Measurements from ENCODE around the gene SLC16A4.
"Not testable (repeated sequence)": the region's sequence is repeated elsewhere in the genome, so short reads cannot be mapped to it uniquely, and the experiment has no call there.

SLC16A4 gene

GRCh38 chr1:110390692-110391245 lies at the start of gene SLC16A4:
Gene SLC16A4 (minus strand): TSS chr1:110391026. CDS start chr1:110389323, 1,703 bp downstream.
- no peak for FAIRE-seq

- not testable (repeated sequence) for FAIRE-seq
Observed at GRCh38 chr1:110439873-110440272, 49.0 kb upstream of the SLC16A4 start.

GRCh38 chr1:110438893-110439292 lies 48.1 kb upstream of the SLC16A4 start:
- FAIRE-seq: no peak

GRCh38 chr1:110437645-110438299 lies 46.9 kb upstream of the SLC16A4 start:
- not testable (repeated sequence) for FAIRE-seq

- FAIRE-seq: no peak
Observed at GRCh38 chr1:110436635-110437034, 45.8 kb upstream of the SLC16A4 start.

- FAIRE-seq: no peak
Observed at GRCh38 chr1:110434946-110435345, 44.1 kb upstream of the SLC16A4 start.

GRCh38 chr1:110433803-110434202 lies 43.0 kb upstream of the SLC16A4 start:
- FAIRE-seq: no peak

GRCh38 chr1:110433213-110433612 lies 42.4 kb upstream of the SLC16A4 start:
- FAIRE-seq: no peak

GRCh38 chr1:110430901-110431300 lies 40.1 kb upstream of the SLC16A4 start:
- no peak for FAIRE-seq

GRCh38 chr1:110430366-110430765 lies 39.5 kb upstream of the SLC16A4 start:
- FAIRE-seq: no peak

GRCh38 chr1:110428946-110429345 lies 38.1 kb upstream of the SLC16A4 start:
- no peak for FAIRE-seq

- FAIRE-seq: no peak
Observed at GRCh38 chr1:110426854-110427253, 36.0 kb upstream of the SLC16A4 start.

- FAIRE-seq: no peak
Observed at GRCh38 chr1:110425612-110426152, 34.9 kb upstream of the SLC16A4 start.

GRCh38 chr1:110424699-110425611 lies 34.1 kb upstream of the SLC16A4 start:
- no peak for FAIRE-seq

- FAIRE-seq: no peak
Observed at GRCh38 chr1:110420874-110421793, 30.3 kb upstream of the SLC16A4 start.

GRCh38 chr1:110420023-110420662 lies 29.3 kb upstream of the SLC16A4 start:
- no peak for FAIRE-seq

GRCh38 chr1:110418729-110419128 lies 27.9 kb upstream of the SLC16A4 start:
- FAIRE-seq: no peak

GRCh38 chr1:110413045-110413444 lies 22.2 kb upstream of the SLC16A4 start:
- FAIRE-seq: not testable (repeated sequence)

- FAIRE-seq: no peak
Observed at GRCh38 chr1:110412576-110412975, 21.8 kb upstream of the SLC16A4 start.

- FAIRE-seq: no peak
Observed at GRCh38 chr1:110411173-110411735, 20.4 kb upstream of the SLC16A4 start.

GRCh38 chr1:110409316-110409715 lies 18.5 kb upstream of the SLC16A4 start:
- FAIRE-seq: no peak

Measured in TTC549 (cell line).